AG04450 (cell line): ENCODE data around the gene CCDC88A. TPM values are rescaled to one million over a fixed set of nuclear protein-coding genes. Genes with fewer than 3 reads are reported as not detected.

Experiments used
- CTCF ChIA-PET: fragments of 300-600, 350-600 bp; formaldehyde crosslinking; extraction: SDS; loops from one replicate; lab custom pipeline; 2022; ENCODE audit warnings: antibody characterized with exemption, inconsistent platforms; lab: Charles Lee
- POLR2A ChIA-PET: fragments of 350-600 bp; formaldehyde crosslinking; extraction: SDS; loops from one replicate; lab custom pipeline; 2021; ENCODE audit warnings: antibody characterized with exemption, inconsistent platforms; lab: Yijun Ruan, JAX
- DNase-seq: peaks from one replicate; pipeline ENCODE4 v3.0.0-alpha.2; 2011; ENCODE audit warnings: low read depth, low spot score
- H3K27ac ChIP-seq: one replicate; pipeline ENCODE4 v1.5.1; 2012; ENCODE audit warnings: low read depth, low read length, control low read depth
- H3K27me3 ChIP-seq: one replicate; pipeline ENCODE4 v1.6.0; 2012; ENCODE audit warnings: low read length; ENCODE audit not compliant: control insufficient read depth, insufficient read depth
- H3K4me3 ChIP-seq: 2 replicates; pipeline ENCODE4 v1.5.1; 2011; ENCODE audit warnings: mild to moderate bottlenecking, low read depth, low read length, control low read depth
- H3K9me3 ChIP-seq: 2 replicates; pipeline ENCODE4 v1.5.1; 2012; ENCODE audit warnings: low read length; ENCODE audit not compliant: control insufficient read depth, insufficient read depth
- CTCF ChIP-seq: IDR thresholded peaks from 2 replicates; pipeline ENCODE4 v1.5.1; 2011; ENCODE audit warnings: low read depth, low read length, control low read depth, inconsistent platforms
- polyA plus RNA-seq: library from polyadenylated mRNA; depleted of rRNA; stranded (reverse); fragments of >200 nt; gene quantifications from 2 replicates; pipeline ENCODE4 v1.2.3, GENCODE V29; 2011

The CCDC88A gene
- polyA plus RNA-seq, 1 experiment = 44.7 TPM

GRCh38 chr2:55421326-55421725 lies 1.7 kb upstream of the CCDC88A start:
- Histone ChIP-seq H3K27me3 (no peaks in the 10 kb centered on the region), H3K27ac (no peak overlapping the region), H3K4me3 (no peak overlapping the region), H3K9me3 (no peaks in the 10 kb centered on the region; the same call in 1 of the 2 replicates)
- DNase-seq = no peak
- ChIA-PET CTCF (interaction anchor here (1.6 kb wide), 1 partner anchor 11 kb away, joined by 6 read pairs; no protein-coding TSS in a partner anchor), POLR2A (no interaction called here)
- no peak for TF ChIP-seq CTCF

- POLR2A ChIA-PET = no interaction called here
- H3K27ac ChIP-seq = no peak overlapping the region
- no peaks in the 10 kb centered on the region; the same call in 1 of the 2 replicates for H3K9me3 ChIP-seq
- no peak overlapping the region for H3K4me3 ChIP-seq
- CTCF ChIA-PET = interaction anchor here (1.6 kb wide), 1 partner anchor 11 kb away, joined by 6 read pairs; no protein-coding TSS in a partner anchor
- H3K27me3 ChIP-seq = no peaks in the 10 kb centered on the region
- TF ChIP-seq CTCF = no peak
- DNase-seq = no peak
Measured at GRCh38 chr2:55420871-55421270, 1.2 kb upstream of the CCDC88A start.

GRCh38 chr2:55420439-55420725 lies 726 bp upstream of the CCDC88A start:
- CTCF ChIA-PET = interaction anchor here (1.6 kb wide), 1 partner anchor 11 kb away, joined by 6 read pairs; no protein-coding TSS in a partner anchor
- POLR2A ChIA-PET = interaction anchor here (0.6 to 1.3 kb wide), 4 partner anchors 25 to 287 kb away, joined by 3 to 5 read pairs (median 4); partner anchors contain the start of gene CFAP36
- H3K9me3 ChIP-seq = no peaks in the 10 kb centered on the region; the same call in 1 of the 2 replicates
- H3K27me3 ChIP-seq = no peaks in the 10 kb centered on the region
- TF ChIP-seq CTCF = no peak
- peak overlapping the region; percentile 76 for H3K4me3 ChIP-seq
- no peak overlapping the region for H3K27ac ChIP-seq
- no peak for DNase-seq

- DNase-seq = no peak
- H3K4me3 ChIP-seq = peak overlapping the region; percentile 94
- H3K27me3 ChIP-seq = no peaks in the 10 kb centered on the region
- POLR2A ChIA-PET = interaction anchor here (0.6 to 1.3 kb wide), 4 partner anchors 12 to 100 kb away, joined by 3 to 5 read pairs (median 4); partner anchors contain the start of gene CFAP36
- H3K9me3 ChIP-seq = no peaks in the 10 kb centered on the region; the same call in 1 of the 2 replicates
- peak overlapping the region; percentile 82 for H3K27ac ChIP-seq
- CTCF ChIA-PET = no interaction called here
- no peak for TF ChIP-seq CTCF
Measured at GRCh38 chr2:55419233-55419678, 400 bp downstream of the CCDC88A start.

GRCh38 chr2:55418512-55419232 lies 984 bp downstream of the CCDC88A start:
- Histone ChIP-seq H3K9me3 (no peaks in the 10 kb centered on the region; the same call in 1 of the 2 replicates), H3K27me3 (no peaks in the 10 kb centered on the region), H3K27ac (no peak overlapping the region), H3K4me3 (peak overlapping the region; percentile 94)
- ChIA-PET CTCF (no interaction called here), POLR2A (no interaction called here)
- TF ChIP-seq CTCF = no peak
- DNase-seq = no peak
